ENCODE results near the gene ST8SIA4.

- TF ChIP-seq RAD21 (IDR thresholded peaks at IDR 0.05; ENCODE audit: low read depth) (no peak), CTCF (IDR thresholded peaks at IDR 0.05 in 2 of 3, conservative IDR thresholded peaks at IDR 0.05 in 1 of 3; ENCODE audit: borderline replicate concordance in 1 of 3, insufficient read depth in 1 of 3, low read depth in 2 of 3, low read length in 2 of 3) (no peak), MAX (IDR thresholded peaks at IDR 0.05) (no peak), EZH2 (IDR thresholded peaks at IDR 0.05) (no peak), JUND (IDR thresholded peaks at IDR 0.05) (no peak), SRF (IDR thresholded peaks at IDR 0.05; ENCODE audit: low read depth) (no peak), YY1 (IDR thresholded peaks at IDR 0.05; ENCODE audit: extremely low read depth, insufficient replicate concordance, low read depth, low read length) (no peak), SIN3A (IDR thresholded peaks at IDR 0.05; ENCODE audit: low read depth) (no peak), ATF3 (IDR thresholded peaks at IDR 0.05) (no peak), POLR2A (IDR thresholded peaks at IDR 0.05; ENCODE audit: borderline replicate concordance, extremely low read depth, insufficient read depth, insufficient read length) (no peak), ZNF274 (IDR thresholded peaks at IDR 0.05; ENCODE audit: low read depth, low read length) (no peak), EZH2phosphoT487 (IDR thresholded peaks at IDR 0.05; ENCODE audit: borderline replicate concordance) (no peak), POLR2AphosphoS5 (IDR thresholded peaks at IDR 0.05; ENCODE audit: low read depth, low read length) (no peak), ZFX (IDR thresholded peaks at IDR 0.05) (no peak)
These were observed 115.4 kb downstream of the ST8SIA4 start for GRCh38 chr5:100787648-100788047.
